ENCODE data around the gene CCZ1B. TPM values are rescaled to one million over a fixed set of nuclear protein-coding genes. Genes with fewer than 3 reads are reported as not detected.
"Not testable (repeated sequence)": the region's sequence is repeated elsewhere in the genome, so short reads cannot be mapped to it uniquely, and the experiment has no call there.

The CCZ1B gene
- total RNA-seq, 1 donor from 2014 or later, result 33.5 TPM

- ATAC-seq; DNase-seq (ENCODE audit: missing footprints); intact Hi-C loops (cut with DNase I): not testable (repeated sequence)
Observed at GRCh38 chr7:6792113-6792872, 33.8 kb downstream of the CCZ1B start.

GRCh38 chr7:6789353-6789752, 36.7 kb downstream of the CCZ1B start:
- intact Hi-C loops (cut with DNase I); ATAC-seq; DNase-seq (ENCODE audit: missing footprints): not testable (repeated sequence)

- intact Hi-C loops (cut with DNase I); ATAC-seq: not testable (repeated sequence)
- DNase-seq (ENCODE audit: missing footprints), result peak; percentile 59
Observed at GRCh38 chr7:6781581-6781980, 44.5 kb downstream of the CCZ1B start.

- DNase-seq (ENCODE audit: missing footprints); ATAC-seq; intact Hi-C loops (cut with DNase I): not testable (repeated sequence)
Observed at GRCh38 chr7:6761186-6761585, 64.9 kb downstream of the CCZ1B start.

GRCh38 chr7:6753964-6754363, 72.1 kb downstream of the CCZ1B start, which contains the start of gene RSPH10B2:
TSS of gene RSPH10B2 (plus strand) at chr7:6754103. CDS start at chr7:6757678, 3,575 bp downstream.
- DNase-seq (ENCODE audit: missing footprints) (peak; percentile 60), ATAC-seq (peak; percentile 62)
- intact Hi-C loops (cut with DNase I), result not testable (repeated sequence)

GRCh38 chr7:6750173-6750572, 75.9 kb downstream of the CCZ1B start:
- intact Hi-C loops (cut with DNase I); DNase-seq (ENCODE audit: missing footprints); ATAC-seq: not testable (repeated sequence)

GRCh38 chr7:6749335-6749734, 76.7 kb downstream of the CCZ1B start:
- DNase-seq (ENCODE audit: missing footprints); intact Hi-C loops (cut with DNase I); ATAC-seq: not testable (repeated sequence)

Other genes starting within 250 kb of the CCZ1B start
- 39.3 TPM for gene ZDHHC4, start 248.8 kb downstream of the CCZ1B start, total RNA-seq
- 15.9 TPM for gene INTS15, start 236.3 kb downstream of the CCZ1B start, total RNA-seq
- 10.3 TPM for gene ZNF853, start 210.7 kb downstream of the CCZ1B start, total RNA-seq
- 16.5 TPM for gene ZNF316, start 189.0 kb downstream of the CCZ1B start, total RNA-seq
- gene ZNF12, start 119.3 kb downstream of the CCZ1B start, total RNA-seq, result 13.2 TPM
- gene RSPH10B2, start 72.2 kb downstream of the CCZ1B start, total RNA-seq, result not detected

Data from Right ventricle myocardium inferior (tissue), 1 donor.